Non-pigmented ciliary epithelial cell (primary cell): ENCODE results near the gene WIPF1.

ENCODE experiments used
- DNase-seq: peaks from one replicate; pipeline ENCODE4 v3.0.0-alpha.2; 2010; ENCODE audit warnings: low read depth

Gene WIPF1, protein sequence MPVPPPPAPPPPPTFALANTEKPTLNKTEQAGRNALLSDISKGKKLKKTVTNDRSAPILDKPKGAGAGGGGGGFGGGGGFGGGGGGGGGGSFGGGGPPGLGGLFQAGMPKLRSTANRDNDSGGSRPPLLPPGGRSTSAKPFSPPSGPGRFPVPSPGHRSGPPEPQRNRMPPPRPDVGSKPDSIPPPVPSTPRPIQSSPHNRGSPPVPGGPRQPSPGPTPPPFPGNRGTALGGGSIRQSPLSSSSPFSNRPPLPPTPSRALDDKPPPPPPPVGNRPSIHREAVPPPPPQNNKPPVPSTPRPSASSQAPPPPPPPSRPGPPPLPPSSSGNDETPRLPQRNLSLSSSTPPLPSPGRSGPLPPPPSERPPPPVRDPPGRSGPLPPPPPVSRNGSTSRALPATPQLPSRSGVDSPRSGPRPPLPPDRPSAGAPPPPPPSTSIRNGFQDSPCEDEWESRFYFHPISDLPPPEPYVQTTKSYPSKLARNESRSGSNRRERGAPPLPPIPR

GRCh38 chr2:174597345-174598047 lies at the start of gene WIPF1:
TSS of gene WIPF1 (minus strand) at chr2:174597804. CDS start at chr2:174585573, 12,231 bp downstream.
- DNase-seq = no peak

DNA sequence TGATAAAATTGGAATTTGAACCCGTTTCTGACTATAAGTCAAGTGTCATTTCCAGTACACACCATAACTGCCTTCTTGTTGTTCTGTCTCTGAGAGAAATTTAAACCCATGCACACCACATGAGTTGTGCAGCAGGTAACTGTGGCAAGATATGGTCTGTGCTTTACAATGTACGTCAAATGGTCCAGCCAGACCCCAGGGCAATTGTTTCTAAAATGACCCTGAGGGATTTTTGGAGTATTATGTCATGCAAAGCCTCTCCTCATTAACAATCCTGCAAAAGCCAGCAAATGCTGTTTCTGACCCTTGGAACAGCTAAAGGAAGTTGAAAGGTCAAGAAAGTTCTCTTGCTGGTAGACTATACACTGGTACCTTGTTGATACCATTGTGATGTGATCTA lies 47.7 kb upstream of the WIPF1 start:
- no peak for DNase-seq

DNA sequence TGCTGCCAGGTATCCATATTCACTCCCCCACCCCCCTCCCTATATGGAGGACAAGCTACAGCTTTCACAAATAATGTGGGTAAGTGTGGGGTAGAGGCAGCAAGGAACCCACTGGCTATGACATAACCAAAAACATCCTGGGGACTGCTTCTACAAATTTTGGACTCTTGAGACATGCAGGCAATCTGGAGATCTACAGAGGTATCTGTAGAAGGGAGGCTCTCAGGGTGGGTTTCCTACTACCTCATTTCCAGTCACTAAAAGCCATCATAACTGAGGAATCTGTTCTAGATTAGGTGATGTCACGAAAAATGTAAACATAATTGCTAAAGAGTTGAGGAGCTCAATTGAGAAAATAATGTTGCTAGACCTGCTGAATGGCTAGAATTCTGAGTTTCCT lies 46.8 kb upstream of the WIPF1 start:
- DNase-seq = no peak

- no peak for DNase-seq
Observed at GRCh38 chr2:174643356-174643755, 45.8 kb upstream of the WIPF1 start.

DNA sequence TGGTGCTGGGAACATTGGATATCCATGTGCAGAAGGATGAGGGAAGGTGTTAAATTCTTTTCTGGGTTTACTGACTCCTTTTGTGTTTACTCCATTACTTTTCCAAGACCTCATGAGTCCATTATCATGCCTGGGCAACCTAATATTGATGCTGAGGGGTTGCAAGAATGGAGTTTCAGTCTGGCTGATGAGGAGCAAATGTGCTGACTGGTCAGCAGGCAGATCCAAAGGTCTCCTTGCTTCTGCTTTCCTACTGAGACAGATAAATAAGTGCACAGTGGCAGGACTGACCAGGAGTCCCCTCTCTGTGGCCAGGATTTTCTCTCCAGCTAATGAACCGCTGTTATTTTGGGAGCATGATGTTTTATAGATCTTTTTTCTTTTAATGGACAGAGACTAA lies 43.6 kb upstream of the WIPF1 start:
- no peak for DNase-seq

GRCh38 chr2:174636987-174637386 lies 39.4 kb upstream of the WIPF1 start:
- DNase-seq = no peak

DNA sequence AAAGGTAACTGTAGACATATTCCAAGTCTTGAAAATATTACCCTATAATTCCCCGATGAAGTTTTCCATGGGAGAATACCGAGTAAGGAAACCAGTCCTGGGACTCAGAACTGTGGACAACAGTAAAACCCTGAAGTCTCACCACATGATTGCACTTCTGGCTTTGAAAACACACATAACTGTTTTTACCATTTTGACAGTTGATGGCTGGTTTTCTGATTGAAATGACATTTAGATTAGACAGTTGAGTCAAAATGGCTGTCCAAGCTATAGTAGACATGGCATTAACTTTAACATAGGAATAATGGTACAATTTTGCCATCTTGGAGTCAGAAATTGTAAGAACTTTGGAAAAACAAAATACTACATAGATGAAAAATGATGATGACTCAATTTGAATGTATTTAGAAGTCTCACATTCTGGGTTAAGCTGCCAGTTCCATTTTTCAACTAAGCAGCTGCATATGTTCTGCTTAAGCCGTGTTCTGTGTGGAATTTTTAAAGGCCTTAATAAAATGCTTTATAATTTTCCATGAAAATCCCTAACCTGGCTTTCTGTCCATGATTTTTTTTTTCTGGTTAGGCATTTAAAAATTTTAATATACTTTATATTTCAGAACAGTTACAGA lies 38.3 kb upstream of the WIPF1 start:
- peak; percentile 48 for DNase-seq

- no peak for DNase-seq
Observed at GRCh38 chr2:174635015-174635593, 37.5 kb upstream of the WIPF1 start.

- DNase-seq = no peak
Observed at GRCh38 chr2:174634130-174635014, 36.8 kb upstream of the WIPF1 start.

DNA sequence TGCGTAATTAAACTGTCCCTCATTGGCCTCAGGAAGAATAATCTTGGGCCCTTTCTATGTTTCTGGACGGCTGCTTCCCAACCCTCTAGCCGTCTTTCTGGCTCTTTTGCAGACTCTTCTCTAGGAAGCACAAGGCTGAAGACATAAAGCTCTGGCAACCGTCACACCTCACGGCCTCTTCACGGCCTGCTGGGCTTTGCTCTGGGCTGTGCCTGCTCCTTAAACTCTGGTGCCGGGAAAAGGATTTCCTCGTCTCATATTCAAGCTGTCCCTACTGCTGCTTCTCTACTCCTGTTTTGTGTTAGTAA lies 36.0 kb upstream of the WIPF1 start:
- DNase-seq = no peak

- DNase-seq = no peak
Observed at GRCh38 chr2:174632841-174633622, 35.4 kb upstream of the WIPF1 start.

- DNase-seq = peak; percentile 86
Observed at GRCh38 chr2:174631009-174631981, 33.7 kb upstream of the WIPF1 start.

- no peak for DNase-seq
Observed at GRCh38 chr2:174630107-174630506, 32.5 kb upstream of the WIPF1 start.

DNA sequence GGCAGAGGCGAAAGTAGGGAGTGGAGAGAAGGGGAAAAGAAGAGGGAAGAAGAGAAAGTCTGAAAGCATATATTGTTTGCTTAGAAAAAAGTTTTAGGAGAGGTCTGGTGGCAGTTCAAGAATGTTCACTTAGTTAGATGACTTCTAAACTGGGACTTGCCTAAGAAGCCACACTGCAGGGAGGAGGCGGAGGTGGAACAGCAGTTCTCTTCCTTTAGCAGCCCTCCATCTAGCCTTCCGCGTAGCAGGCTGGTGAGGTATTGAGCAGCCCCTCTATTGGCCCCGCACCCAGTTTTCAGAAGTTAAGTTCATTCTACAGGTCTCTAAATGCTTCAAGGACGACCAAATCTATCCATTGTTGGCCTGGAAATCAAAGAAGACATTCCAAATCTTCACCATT lies 31.9 kb upstream of the WIPF1 start:
- no peak for DNase-seq

DNA sequence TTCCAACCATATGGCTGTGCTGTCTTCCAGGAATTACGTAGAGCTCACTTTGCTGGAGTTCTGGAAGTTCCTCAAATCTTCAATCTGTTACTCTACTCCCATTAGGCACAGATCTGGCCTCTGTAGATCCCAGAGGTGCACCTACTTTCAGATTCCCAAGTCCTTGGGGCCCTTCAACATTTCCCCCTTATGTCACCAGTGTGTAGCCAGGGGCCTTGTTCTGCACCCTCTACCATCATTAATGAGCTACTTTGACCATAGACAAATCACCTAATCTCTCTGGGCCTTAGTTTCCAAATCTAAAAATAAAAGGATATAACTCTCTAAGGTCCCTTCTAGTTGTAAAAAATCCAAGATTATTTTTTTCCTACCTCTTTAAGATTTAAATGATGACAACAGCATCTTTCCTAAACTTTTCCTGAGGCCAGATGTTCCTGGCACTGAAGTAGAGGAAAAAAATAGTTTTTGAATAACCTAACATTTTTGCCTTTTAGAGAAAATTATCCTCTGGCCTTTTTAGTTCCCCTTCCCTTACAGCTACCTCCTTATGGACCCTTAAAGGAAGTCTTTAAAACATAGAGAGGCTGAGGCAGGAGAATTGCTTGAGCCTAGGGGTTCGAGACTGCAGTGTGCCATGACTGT lies 31.0 kb upstream of the WIPF1 start:
- DNase-seq = no peak

GRCh38 chr2:174627216-174627615 lies 29.6 kb upstream of the WIPF1 start:
- no peak for DNase-seq

- no peak for DNase-seq
Observed at GRCh38 chr2:174624895-174625430, 27.4 kb upstream of the WIPF1 start.

DNA sequence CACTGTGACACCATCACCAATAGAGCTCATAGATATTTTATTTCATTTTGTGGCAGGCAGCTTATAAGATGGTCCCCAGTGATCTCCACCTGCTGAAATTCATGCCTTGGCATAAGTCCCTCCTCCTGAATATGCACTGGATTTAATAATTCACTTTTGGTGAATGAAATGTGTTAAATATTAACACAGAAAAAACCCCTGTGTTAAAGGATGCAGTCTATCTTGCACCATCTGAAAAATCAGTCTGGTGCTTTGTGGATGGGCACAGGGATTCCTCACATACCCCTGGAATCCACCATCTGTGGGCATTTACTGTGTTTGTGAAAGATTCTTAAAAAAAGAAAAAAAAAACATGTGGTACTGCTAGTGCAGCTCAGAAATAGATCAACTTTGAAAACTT lies 26.1 kb upstream of the WIPF1 start:
- DNase-seq = no peak

GRCh38 chr2:174623106-174623637 lies 25.6 kb upstream of the WIPF1 start:
- DNase-seq = no peak
